Ishikawa (cell line): Measurements from ENCODE around the gene CEP112.

Experiments
- CEBPB ChIP-seq: IDR thresholded peaks from 2 replicates; pipeline ENCODE4 v1.6.1; 2012
- CREB1 ChIP-seq: IDR thresholded peaks from 2 replicates; pipeline ENCODE4 v1.6.1; 2012; ENCODE audit warnings: low read depth
- EGR1 ChIP-seq: IDR thresholded peaks from 2 replicates; pipeline ENCODE4 v1.6.1; 2012
- EP300 ChIP-seq: IDR thresholded peaks from 2 replicates; pipeline ENCODE4 v1.6.1; 2012; ENCODE audit warnings: borderline replicate concordance
- FOXM1 ChIP-seq: IDR thresholded peaks from 2 replicates; pipeline ENCODE4 v1.6.1; 2012; ENCODE audit warnings: low read depth, borderline replicate concordance
- NFIC ChIP-seq: IDR thresholded peaks from 2 replicates; pipeline ENCODE4 v1.6.1; 2012
- RAD21 ChIP-seq: IDR thresholded peaks from 2 replicates; pipeline ENCODE4 v1.6.1; 2012; ENCODE audit warnings: low read depth
- TAF1 ChIP-seq: IDR thresholded peaks from 2 replicates; pipeline ENCODE4 v1.6.1; 2012; ENCODE audit warnings: low read depth, mild to moderate bottlenecking
- TCF12 ChIP-seq: IDR thresholded peaks from 2 replicates; pipeline ENCODE4 v1.6.1; 2012; ENCODE audit warnings: low read depth
- TEAD4 ChIP-seq: IDR thresholded peaks from 2 replicates; pipeline ENCODE4 v1.6.1; 2012
- YY1 ChIP-seq: IDR thresholded peaks from 2 replicates; pipeline ENCODE4 v1.6.1; 2012; ENCODE audit warnings: low read depth
- ZBTB7A ChIP-seq: IDR thresholded peaks from 2 replicates; pipeline ENCODE4 v1.6.1; 2012; ENCODE audit warnings: low read depth
- TF ChIP-seq, protein P1 (sequence below): IDR thresholded peaks from 2 replicates; pipeline ENCODE4 v1.6.1; 2012
- TF ChIP-seq, protein P2 (sequence below): IDR thresholded peaks from 2 replicates; pipeline ENCODE4 v1.6.1; 2012
- TF ChIP-seq, protein P3 (sequence below): IDR thresholded peaks from 2 replicates; pipeline ENCODE4 v1.6.1; 2012; ENCODE audit warnings: low read depth, mild to moderate bottlenecking

CEP112 gene

GRCh38 chr17:65833214-65833613 lies 358.7 kb downstream of the CEP112 start:
- TF ChIP-seq RAD21 (no peak), TEAD4 (no peak), YY1 (no peak), CEBPB (no peak), TAF1 (no peak), NFIC (no peak), EGR1 (no peak), CREB1 (no peak), FOXM1 (no peak)
- TF ChIP-seq, protein P1, sequence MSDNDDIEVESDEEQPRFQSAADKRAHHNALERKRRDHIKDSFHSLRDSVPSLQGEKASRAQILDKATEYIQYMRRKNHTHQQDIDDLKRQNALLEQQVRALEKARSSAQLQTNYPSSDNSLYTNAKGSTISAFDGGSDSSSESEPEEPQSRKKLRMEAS, result no peak
- TF ChIP-seq, protein P2, sequence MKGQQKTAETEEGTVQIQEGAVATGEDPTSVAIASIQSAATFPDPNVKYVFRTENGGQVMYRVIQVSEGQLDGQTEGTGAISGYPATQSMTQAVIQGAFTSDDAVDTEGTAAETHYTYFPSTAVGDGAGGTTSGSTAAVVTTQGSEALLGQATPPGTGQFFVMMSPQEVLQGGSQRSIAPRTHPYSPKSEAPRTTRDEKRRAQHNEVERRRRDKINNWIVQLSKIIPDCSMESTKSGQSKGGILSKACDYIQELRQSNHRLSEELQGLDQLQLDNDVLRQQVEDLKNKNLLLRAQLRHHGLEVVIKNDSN, result no peak

DNA sequence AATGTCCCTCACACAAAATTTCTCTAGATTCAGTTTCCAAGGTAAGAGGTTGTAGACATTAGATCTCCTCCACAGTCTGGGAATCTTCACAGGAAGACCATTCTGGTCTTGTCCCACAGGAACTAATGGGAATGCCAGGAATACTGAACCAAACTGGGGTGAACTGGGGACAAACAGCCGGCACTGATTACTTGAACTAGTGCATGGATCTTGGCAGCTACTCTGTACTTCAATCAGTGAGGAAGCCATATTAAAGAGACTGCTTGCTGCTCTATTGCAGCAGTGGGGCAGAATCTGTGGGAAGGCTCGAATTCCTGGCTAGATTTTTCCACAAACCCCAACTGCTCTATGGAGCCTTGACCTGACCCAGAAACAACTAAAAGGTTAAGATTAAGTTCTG lies 361.6 kb downstream of the CEP112 start:
- no peak for TF ChIP-seq YY1
- no peak for TF ChIP-seq CEBPB

DNA sequence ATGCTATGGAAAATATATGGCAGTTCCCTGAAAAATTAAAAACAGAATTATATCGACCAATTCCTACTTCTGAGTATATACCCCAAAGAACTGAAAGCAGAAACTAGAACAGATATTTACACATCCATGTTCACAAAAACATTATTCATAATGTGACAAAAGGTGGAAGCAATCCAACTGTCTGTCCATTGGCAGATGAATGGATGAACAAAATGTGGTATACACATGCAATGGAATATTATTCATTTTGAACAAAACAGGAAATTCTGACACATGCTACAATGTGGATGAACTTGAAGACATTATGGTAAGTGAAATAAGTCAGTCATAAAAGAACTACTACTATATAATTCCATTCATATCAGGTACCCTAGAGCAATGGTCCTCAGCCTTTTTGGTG lies 367.0 kb downstream of the CEP112 start:
- TF ChIP-seq TAF1 (no peak), RAD21 (no peak), EP300 (no peak), CEBPB (no peak), NFIC (no peak), TEAD4 (no peak), EGR1 (no peak)
- TF ChIP-seq, protein P2, result no peak

DNA sequence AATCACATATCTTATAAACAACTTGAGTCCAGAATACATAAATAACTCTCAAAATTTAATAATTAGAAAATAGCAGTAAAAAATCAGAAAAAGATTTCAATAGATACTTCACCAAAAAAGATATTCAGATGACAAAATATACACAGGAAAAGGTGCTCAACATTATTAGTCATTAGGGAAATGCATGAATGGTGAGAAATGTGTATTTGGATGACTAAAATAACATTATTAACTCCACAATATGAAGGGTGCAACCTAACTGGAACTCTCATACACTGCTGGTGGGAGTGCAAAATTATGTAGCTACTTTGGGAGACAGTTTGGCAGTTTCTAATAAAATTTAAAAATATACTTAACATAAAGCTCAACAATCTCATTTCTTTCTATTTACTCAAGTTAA lies 368.2 kb downstream of the CEP112 start:
- TF ChIP-seq YY1 (no peak), EP300 (no peak), ZBTB7A (no peak), CEBPB (no peak), TCF12 (no peak), CREB1 (no peak), NFIC (no peak), TAF1 (no peak)
- TF ChIP-seq, protein P1, result no peak

GRCh38 chr17:65820811-65821210 lies 371.1 kb downstream of the CEP112 start:
- TF ChIP-seq TEAD4 (no peak), CEBPB (no peak), NFIC (no peak), EP300 (no peak), CREB1 (no peak), YY1 (no peak), TCF12 (no peak), EGR1 (no peak)
- TF ChIP-seq, protein P3, sequence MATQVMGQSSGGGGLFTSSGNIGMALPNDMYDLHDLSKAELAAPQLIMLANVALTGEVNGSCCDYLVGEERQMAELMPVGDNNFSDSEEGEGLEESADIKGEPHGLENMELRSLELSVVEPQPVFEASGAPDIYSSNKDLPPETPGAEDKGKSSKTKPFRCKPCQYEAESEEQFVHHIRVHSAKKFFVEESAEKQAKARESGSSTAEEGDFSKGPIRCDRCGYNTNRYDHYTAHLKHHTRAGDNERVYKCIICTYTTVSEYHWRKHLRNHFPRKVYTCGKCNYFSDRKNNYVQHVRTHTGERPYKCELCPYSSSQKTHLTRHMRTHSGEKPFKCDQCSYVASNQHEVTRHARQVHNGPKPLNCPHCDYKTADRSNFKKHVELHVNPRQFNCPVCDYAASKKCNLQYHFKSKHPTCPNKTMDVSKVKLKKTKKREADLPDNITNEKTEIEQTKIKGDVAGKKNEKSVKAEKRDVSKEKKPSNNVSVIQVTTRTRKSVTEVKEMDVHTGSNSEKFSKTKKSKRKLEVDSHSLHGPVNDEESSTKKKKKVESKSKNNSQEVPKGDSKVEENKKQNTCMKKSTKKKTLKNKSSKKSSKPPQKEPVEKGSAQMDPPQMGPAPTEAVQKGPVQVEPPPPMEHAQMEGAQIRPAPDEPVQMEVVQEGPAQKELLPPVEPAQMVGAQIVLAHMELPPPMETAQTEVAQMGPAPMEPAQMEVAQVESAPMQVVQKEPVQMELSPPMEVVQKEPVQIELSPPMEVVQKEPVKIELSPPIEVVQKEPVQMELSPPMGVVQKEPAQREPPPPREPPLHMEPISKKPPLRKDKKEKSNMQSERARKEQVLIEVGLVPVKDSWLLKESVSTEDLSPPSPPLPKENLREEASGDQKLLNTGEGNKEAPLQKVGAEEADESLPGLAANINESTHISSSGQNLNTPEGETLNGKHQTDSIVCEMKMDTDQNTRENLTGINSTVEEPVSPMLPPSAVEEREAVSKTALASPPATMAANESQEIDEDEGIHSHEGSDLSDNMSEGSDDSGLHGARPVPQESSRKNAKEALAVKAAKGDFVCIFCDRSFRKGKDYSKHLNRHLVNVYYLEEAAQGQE, result no peak

GRCh38 chr17:65820306-65820705 lies 371.6 kb downstream of the CEP112 start:
- TF ChIP-seq TAF1 (no peak), YY1 (no peak), FOXM1 (no peak), ZBTB7A (no peak), EP300 (no peak), TEAD4 (no peak), CEBPB (no peak), CREB1 (no peak), EGR1 (no peak), TCF12 (no peak), RAD21 (no peak), NFIC (no peak)
- TF ChIP-seq, protein P1, result no peak
- TF ChIP-seq, protein P2, result no peak
- TF ChIP-seq, protein P3, result no peak
